Measurements from ENCODE around the gene PRR5L. TPM values are rescaled to one million over a fixed set of nuclear protein-coding genes. Genes with fewer than 3 reads are reported as not detected.
A peak's percentile ranks its signal among the peaks of the same experiment; 100 is the strongest.

The PRR5L gene
- total and polyA plus RNA-seq, 2 donors, result 3.6 to 18.8 TPM

DNA sequence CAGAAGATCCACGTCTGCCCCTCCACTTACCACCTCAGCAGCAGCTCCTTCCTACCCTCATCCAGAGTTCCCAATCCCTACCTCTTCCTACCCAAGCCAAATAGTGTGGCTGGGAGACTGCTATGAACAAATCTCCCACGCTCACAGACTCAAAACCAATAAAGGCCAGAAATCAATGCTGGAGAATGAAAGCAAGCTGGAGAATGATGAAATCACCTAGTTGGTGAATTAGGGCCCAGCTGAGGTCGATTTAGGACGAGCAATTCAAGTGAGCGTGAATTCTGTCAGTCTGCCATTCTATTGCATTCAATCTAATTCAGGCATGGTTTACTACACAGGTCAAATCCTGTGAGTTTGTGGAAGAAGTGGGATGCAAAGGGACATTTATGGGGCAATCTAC is 29.3 kb upstream of the PRR5L start:
- WGBS, result 65% methylated on average over 5 of the region's 5 CpGs
- Histone ChIP-seq H3K4me3 (ENCODE audit: low read depth, low read length) (no peak overlapping the region), H3K27ac (ENCODE audit: low read depth) (no peak overlapping the region), H3K36me3 (ENCODE audit: insufficient read depth) (no peaks in the 10 kb centered on the region), H3K4me1 (ENCODE audit: insufficient read depth) (no peaks in the 10 kb centered on the region)
- no peak for DNase-seq (ENCODE audit: extremely low spot score)

DNA sequence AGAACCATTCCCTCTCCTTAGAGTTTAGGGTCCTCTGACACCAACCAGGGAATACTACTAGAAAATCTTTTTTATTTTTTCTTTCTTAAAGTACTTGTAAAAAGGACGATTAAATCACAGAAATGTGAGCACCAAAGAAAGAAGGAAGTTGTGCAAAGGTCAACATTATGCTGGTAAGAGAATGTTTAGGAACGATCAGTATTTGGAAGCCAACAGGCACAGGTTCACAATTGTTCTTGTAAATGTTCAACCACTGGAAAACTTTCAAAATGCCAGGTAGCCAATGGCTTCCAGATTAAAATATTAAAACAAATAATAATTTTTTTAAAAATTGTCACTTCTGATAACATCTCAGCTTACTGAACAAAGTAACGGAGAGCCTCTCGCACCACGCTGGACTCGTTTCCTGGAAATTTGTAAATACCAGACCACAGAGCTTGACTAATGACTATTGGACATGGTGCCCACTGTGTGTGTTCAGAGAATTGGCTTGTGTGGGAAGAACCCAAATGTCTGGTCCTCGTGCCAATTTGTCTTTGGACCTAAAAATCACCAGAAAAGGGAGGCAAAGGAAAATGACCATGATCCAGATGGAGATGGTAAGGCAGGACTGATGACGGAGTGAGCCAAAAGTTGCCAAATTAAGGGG is 27.6 kb upstream of the PRR5L start:
- H3K36me3 ChIP-seq (ENCODE audit: insufficient read depth), result no peaks in the 10 kb centered on the region
- 73% methylated on average over 8 of the region's 8 CpGs for WGBS
- DNase-seq (ENCODE audit: extremely low spot score), result no peak
- no peak overlapping the region for H3K27ac ChIP-seq (ENCODE audit: low read depth)
- no peak overlapping the region for H3K4me3 ChIP-seq (ENCODE audit: low read depth, low read length)
- no peaks in the 10 kb centered on the region for H3K4me1 ChIP-seq (ENCODE audit: insufficient read depth)

DNA sequence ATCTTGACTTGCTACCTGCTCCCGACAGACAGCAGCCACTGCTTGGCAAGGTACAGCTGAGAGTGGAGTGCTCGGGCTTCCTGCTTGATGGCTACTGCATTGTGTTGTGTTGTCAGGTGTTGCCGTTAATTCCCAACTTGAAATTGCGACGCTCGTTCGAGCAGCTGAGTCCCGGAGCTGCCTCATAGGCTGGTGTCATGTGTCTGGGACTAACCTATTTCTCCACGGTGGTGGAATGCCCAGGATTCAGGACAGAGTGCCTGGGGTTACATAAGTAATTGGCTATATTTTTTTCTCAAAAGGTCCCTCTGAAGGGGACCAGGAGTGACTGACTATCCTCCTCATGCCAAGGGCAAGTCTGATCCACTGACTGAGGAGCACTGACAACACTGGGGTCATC is 25.4 kb upstream of the PRR5L start:
- no peak for DNase-seq (ENCODE audit: extremely low spot score)
- Histone ChIP-seq H3K27ac (ENCODE audit: low read depth) (no peak overlapping the region), H3K4me1 (ENCODE audit: insufficient read depth) (no peaks in the 10 kb centered on the region), H3K4me3 (ENCODE audit: low read depth, low read length) (no peak overlapping the region), H3K36me3 (ENCODE audit: insufficient read depth) (peaks cover 2% of the 10 kb centered on the region)
- 86% methylated on average over 9 of the region's 9 CpGs for WGBS

DNA sequence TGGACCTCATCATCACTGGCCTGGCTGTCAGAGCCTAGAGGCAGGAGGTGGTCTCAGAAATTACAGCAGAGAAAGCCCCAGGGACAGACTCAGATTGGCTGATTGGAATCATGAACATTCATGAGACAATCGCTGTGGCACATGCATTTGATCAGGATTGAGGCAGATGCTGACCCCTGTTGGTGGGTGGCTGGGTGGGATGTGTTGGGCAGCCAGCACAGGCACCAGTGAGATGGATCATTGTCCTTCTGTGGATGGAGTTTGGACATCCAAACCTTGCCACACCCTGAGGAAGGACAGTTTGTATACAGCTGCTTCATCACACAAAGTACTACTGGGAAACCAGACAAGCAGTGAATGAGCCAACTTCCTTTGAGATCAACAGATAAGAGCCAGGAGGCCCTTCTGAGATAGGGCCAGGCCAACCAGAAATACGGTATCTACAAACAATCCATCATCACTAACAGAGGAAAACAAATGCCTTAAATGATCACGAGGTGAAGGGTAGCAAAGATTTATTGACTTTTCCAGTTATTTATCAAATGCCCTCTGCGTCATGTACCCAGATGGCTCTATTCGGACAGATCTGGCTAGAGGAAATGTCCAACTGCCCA is 24.2 kb upstream of the PRR5L start:
- Histone ChIP-seq H3K4me1 (ENCODE audit: insufficient read depth) (no peaks in the 10 kb centered on the region), H3K36me3 (ENCODE audit: insufficient read depth) (peaks cover 2% of the 10 kb centered on the region)
- 68% methylated on average over 5 of the region's 5 CpGs for WGBS

DNA sequence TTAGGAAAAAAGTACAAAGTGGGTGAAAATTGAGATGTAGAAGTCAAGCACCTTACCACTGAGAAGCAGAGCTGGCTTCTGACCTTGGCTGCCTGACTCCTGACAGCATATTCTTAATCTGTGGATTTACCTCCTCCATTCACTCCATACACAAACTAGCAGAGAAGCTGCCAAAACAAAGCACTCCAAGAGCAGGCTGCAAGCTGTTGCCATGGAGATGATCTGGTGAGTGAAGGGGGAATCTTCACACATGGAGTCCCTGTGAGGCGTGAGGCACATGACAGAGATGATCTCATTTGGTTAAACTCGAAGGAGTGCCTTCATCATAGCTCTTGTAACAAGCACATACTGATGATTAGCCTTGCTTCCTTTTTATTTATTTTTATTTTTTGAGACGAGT is 23.0 kb upstream of the PRR5L start:
- Histone ChIP-seq H3K27ac (ENCODE audit: low read depth) (no peak overlapping the region), H3K4me3 (ENCODE audit: low read depth, low read length) (no peak overlapping the region), H3K36me3 (ENCODE audit: insufficient read depth) (peaks cover 2% of the 10 kb centered on the region), H3K4me1 (ENCODE audit: insufficient read depth) (no peaks in the 10 kb centered on the region)
- DNase-seq (ENCODE audit: extremely low spot score), result no peak
- WGBS, result 96% methylated on average over 3 of the region's 3 CpGs

More for the DNA sequence above, 24.2 kb upstream of the PRR5L start:
- no peak overlapping the region for H3K27ac ChIP-seq (ENCODE audit: low read depth)
- no peak overlapping the region for H3K4me3 ChIP-seq (ENCODE audit: low read depth, low read length)
- DNase-seq (ENCODE audit: extremely low spot score), result no peak

DNA sequence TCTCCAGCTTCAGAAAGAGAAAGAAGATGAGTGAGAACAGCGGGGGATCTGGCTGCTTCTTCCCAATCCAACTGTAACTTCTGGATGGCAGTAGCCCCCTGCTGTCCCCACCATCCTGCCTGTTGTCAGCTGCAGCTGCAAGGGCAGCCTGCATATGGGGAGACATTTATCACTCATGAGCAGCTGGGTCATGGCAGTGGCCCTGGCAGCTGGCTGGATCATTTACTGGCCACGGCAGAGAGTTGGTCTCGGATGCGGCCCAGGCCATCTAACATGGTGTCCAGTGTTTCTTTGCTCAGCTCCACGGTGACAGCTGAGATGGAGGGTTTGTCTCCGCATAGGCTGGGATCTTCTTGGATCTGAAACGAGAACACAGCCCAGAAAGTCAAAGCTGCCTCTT is 21.7 kb upstream of the PRR5L start:
- Histone ChIP-seq H3K27ac (ENCODE audit: low read depth) (no peak overlapping the region), H3K36me3 (ENCODE audit: insufficient read depth) (peaks cover 6% of the 10 kb centered on the region), H3K4me1 (ENCODE audit: insufficient read depth) (no peaks in the 10 kb centered on the region), H3K4me3 (ENCODE audit: low read depth, low read length) (no peak overlapping the region)
- WGBS, result 94% methylated on average over 7 of the region's 7 CpGs
- DNase-seq (ENCODE audit: extremely low spot score), result no peak

DNA sequence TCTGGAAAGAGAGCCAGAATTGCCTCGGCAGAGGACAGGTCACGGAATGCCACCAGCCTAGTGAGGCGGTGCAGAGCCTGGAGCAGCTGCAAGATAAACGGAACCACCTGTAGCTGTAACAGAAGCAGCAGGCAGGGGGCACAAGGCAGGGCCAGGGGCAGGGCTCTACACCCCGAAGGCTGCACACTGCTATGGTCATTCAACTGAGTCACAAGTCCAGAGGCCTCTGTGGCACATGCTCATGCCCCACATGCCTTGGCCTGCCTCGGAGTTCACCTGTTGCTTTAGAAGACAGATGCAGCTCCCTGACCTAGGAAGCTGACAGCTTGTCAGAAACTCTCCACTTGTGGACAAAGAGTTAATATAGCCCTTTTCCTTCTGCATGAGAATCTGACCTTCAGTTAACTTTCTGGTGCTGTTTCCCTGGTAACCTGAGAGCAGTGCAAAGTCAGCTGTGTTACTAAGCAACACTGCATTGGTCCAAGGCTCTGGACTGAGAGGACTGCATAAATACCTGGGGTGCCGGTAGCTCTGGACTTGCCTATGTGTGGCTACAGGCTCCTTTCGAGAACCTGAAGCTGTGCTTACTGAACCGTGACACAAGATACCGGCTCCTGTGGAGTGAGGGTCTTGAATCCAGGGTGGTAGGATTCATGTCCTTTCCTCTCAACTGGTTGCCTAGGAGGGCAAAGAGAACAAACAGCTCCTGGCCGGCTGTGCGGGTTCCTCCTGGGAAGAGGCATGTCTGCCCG is 17.4 kb upstream of the PRR5L start:
- WGBS, result 73% methylated on average over 13 of the region's 13 CpGs

DNA sequence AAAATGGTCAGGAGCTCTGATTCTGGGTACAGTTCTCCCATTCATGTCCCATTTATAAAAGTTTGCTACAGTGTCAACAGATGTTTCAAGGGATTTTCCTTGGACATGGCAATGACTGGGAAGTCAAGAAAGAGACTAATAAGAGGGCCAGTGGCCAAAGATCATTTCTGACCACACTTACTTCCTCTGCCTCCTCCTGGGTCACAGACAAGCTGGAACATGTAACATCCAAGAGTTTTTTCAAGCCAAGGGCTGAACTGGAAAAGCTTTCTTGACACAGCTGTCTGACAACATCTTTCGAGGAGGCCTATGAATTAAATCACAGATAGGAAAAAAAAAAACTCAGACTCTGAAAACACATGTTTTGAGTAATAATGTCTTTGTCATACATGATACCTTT is 15.6 kb upstream of the PRR5L start:
- Histone ChIP-seq H3K4me3 (ENCODE audit: low read depth, low read length) (no peak overlapping the region), H3K27ac (ENCODE audit: low read depth) (no peak overlapping the region), H3K36me3 (ENCODE audit: insufficient read depth) (peaks cover 3% of the 10 kb centered on the region), H3K4me1 (ENCODE audit: insufficient read depth) (no peaks in the 10 kb centered on the region)
- WGBS, result 47% methylated on average over 1 of the region's 1 CpG
- DNase-seq (ENCODE audit: extremely low spot score), result no peak

More for the DNA sequence above, 17.4 kb upstream of the PRR5L start:
- no peak for DNase-seq (ENCODE audit: extremely low spot score)
- no peak overlapping the region for H3K4me3 ChIP-seq (ENCODE audit: low read depth, low read length)
- no peak overlapping the region for H3K27ac ChIP-seq (ENCODE audit: low read depth)
- H3K36me3 ChIP-seq (ENCODE audit: insufficient read depth), result peaks cover 6% of the 10 kb centered on the region
- no peaks in the 10 kb centered on the region for H3K4me1 ChIP-seq (ENCODE audit: insufficient read depth)

DNA sequence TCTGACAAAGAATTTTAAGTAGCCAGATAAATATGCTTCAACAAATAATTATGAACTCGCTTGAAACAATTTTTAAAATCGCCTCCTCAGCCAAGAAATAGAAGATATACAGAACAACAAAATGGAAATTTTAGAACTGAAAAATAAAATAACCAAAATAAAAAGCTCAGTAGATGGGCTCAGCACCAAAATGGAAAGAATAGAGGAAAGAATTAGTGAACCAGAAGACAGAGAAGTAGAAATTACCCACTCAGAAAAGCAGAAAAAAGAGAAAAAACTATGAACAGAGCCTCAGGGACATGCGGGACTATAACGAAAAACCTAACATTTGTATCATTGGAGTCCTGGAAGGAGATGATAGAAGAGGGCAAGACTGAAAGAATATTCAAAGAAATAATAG is 14.2 kb upstream of the PRR5L start:
- no peak overlapping the region for H3K4me3 ChIP-seq (ENCODE audit: low read depth, low read length)
- WGBS, result 98% methylated on average over 4 of the region's 4 CpGs
- H3K27ac ChIP-seq (ENCODE audit: low read depth), result no peak overlapping the region
- H3K4me1 ChIP-seq (ENCODE audit: insufficient read depth), result no peaks in the 10 kb centered on the region
- H3K36me3 ChIP-seq (ENCODE audit: insufficient read depth), result peaks cover 3% of the 10 kb centered on the region
- no peak for DNase-seq (ENCODE audit: extremely low spot score)

DNA sequence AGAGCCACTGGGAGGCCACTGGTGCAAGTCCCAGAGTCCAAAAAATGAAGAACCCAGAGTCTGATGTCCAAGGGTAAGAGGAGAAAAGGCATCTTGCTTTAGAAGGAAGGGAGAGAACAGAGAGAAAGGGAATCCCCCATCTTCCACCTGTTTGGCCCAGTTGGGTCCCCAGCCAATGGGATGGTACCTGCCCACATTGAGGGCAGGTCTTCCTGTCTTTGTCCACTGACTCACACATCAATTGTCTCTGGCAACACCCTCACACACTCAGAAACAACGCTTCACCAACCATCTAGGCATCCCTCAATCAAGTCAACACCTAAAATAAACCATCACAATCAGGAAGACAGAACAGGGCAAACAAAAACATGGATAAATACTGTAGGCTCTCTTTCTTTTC is 13.2 kb upstream of the PRR5L start:
- Histone ChIP-seq H3K27ac (ENCODE audit: low read depth) (no peak overlapping the region), H3K36me3 (ENCODE audit: insufficient read depth) (peaks cover 3% of the 10 kb centered on the region), H3K4me3 (ENCODE audit: low read depth, low read length) (no peak overlapping the region), H3K4me1 (ENCODE audit: insufficient read depth) (no peaks in the 10 kb centered on the region)
- 86% methylated on average over 1 of the region's 1 CpG for WGBS
- no peak for DNase-seq (ENCODE audit: extremely low spot score)

DNA sequence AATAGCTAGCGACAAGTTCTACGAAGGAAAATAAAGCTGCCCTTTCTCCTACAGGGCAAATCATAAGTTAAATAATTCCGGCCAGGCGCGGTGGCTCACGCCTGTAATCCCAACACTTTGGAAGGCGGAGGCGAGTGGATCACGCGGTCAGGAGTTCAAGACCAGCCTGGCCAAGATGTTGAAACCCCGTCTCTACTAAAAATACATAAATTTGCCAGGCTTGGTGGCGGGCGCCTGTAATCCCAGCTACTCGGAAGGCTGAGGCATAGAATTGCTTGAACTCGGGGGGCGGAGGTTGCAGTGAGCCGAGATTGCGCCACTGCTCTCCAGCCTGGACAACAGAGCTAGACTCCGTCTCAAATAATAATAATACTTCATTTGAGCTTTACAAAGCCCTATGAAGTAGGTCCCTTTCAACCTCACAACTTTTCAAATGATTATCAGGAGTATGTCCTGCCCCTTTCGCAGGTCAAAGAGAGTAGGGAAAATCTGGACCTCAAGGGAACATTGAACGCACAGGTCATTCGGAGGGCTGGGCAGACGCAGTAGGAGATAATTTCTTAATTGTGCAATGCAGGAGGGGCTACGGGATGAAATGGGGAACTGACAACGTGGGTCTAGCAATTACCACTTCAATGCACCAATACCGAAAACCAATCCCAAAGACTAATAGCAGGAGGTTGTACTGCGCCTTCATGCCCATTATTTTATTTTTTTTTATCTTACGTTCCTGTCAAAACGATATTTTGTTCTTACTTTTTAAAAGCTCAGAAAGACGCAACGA is 7.5 kb upstream of the PRR5L start:
- Histone ChIP-seq H3K4me3 (ENCODE audit: low read depth, low read length) (peak overlapping the region; percentile 73), H3K4me1 (ENCODE audit: insufficient read depth) (no peaks in the 10 kb centered on the region), H3K27ac (ENCODE audit: low read depth) (no peak overlapping the region), H3K36me3 (ENCODE audit: insufficient read depth) (no peaks in the 10 kb centered on the region)
- 35% methylated on average over 31 of the region's 31 CpGs for WGBS
- no peak for DNase-seq (ENCODE audit: extremely low spot score)

DNA sequence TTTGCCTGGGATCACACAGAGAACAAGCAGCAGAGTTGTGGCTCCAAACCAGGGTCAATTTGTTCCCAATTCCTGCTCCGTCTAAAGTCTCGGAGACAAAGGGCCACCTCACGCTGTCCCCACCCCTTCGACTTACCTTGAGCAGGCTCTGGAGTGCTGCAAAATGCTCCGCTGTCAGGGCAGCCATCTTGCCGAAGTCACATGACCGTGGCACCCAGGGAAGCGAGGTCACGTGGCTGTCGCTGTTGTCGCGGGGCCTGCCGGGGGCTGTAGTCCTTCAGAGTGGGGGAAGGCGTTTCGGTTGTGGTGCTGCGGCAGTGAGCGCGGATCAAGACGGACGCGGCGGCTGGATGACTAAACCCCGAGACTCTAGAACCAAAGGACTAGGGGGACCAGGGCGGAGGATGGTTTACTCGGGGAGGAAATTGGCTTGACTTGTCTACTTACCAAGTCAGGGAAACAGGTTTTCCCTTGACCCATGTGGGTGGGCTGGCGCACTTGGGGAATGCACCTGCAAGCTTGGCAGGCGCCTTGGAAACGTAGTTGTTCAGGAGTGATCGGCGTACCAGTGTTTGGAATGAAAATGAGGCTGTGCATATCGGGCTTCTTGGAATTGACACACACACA is 6.7 kb upstream of the PRR5L start, which contains the start of gene COMMD9:
Gene COMMD9, minus strand, starts transcription at position 199 of the 627 bp plus-strand sequence. Its CDS starts 12 bp downstream, at position 187.
- no peaks in the 10 kb centered on the region for H3K4me1 ChIP-seq (ENCODE audit: insufficient read depth)
- 1% methylated on average over 31 of the region's 31 CpGs for WGBS
- peak within 1 kb of the TSS; percentile 73 for H3K4me3 ChIP-seq (ENCODE audit: low read depth, low read length)
- no peak within 1 kb of the TSS for H3K27ac ChIP-seq (ENCODE audit: low read depth)
- H3K36me3 ChIP-seq (ENCODE audit: insufficient read depth), result no peaks in the 10 kb centered on the region
- peak; percentile 84 for DNase-seq (ENCODE audit: extremely low spot score)

DNA sequence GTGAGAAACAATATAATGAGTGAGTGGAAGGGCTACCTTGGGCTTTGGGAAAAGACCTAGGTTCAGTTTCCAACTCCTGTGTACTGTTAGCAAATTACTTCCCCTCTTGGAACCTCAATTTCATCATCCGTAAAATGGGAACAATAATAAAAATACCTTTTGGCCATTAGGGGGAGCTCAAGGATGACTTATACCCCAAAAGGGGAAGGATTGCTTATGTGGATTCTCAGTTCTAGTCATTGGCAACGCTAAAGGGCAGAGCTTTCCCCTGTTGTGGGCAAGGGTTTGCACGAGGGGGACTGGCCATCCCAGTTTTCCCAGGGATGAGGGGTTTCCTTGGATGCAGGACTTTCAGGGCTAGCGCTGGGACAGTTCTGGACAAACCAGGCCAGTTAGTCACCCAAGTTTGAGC is 3.8 kb upstream of the PRR5L start:
- no peaks in the 10 kb centered on the region for H3K36me3 ChIP-seq (ENCODE audit: insufficient read depth)
- no peak for DNase-seq (ENCODE audit: extremely low spot score)
- no peak overlapping the region for H3K4me3 ChIP-seq (ENCODE audit: low read depth, low read length)
- H3K27ac ChIP-seq (ENCODE audit: low read depth), result no peak overlapping the region
- WGBS, result 20% methylated on average over 4 of the region's 4 CpGs
- no peaks in the 10 kb centered on the region for H3K4me1 ChIP-seq (ENCODE audit: insufficient read depth)

Data from urinary bladder (tissue), 4 donors.